ENCODE measurements around the gene TBC1D22A.

TBC1D22A gene

DNA sequence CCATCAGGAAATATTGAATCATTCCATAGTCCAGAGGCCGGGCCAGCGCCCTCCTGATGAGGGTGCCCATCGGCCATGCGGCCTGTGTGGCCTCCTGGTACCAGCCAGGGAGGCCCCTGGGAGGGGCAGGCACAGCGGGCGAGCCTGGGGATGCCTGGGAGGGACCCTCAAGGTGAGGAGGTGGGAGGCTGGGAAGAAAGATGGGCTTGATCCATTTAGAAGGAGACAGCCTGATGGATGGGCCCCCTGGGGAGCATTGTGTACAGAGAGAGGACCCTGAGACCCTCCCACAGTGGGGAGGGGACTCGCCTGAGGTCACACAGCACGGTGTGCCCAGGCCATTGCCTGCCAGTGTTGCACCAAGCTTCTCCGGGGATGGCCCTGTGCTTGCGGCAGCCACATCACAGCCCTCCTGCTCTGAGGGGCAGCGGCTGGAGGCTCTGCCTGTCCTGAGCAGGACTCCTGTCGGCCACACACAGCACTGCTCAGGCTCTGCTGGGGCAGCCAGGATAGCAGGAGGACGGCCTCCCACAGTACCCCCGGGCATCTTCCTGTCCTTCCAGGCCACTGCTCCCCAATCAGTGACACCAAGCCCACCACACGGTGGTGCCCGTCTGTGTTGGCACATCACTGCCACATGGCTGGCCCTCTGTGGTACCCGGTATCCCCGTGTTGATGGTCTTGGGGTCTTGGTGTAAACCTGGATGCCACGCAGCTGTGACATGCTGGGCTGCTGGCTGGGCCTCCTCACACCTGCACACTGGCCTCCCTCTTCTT is 290.0 kb downstream of the TBC1D22A start:
- no peaks in the 10 kb centered on the region for H3K27me3 ChIP-seq (ENCODE audit: low read depth, low read length)
- no peak overlapping the region for H2AFZ ChIP-seq (ENCODE audit: low read depth, low read length)
- H3K27ac ChIP-seq (ENCODE audit: low read length), result no peak overlapping the region
- H3K36me3 ChIP-seq (replicated peaks; ENCODE audit: low read depth, low read length), result peaks cover 26% of the 10 kb centered on the region
- TF ChIP-seq, protein P1, sequence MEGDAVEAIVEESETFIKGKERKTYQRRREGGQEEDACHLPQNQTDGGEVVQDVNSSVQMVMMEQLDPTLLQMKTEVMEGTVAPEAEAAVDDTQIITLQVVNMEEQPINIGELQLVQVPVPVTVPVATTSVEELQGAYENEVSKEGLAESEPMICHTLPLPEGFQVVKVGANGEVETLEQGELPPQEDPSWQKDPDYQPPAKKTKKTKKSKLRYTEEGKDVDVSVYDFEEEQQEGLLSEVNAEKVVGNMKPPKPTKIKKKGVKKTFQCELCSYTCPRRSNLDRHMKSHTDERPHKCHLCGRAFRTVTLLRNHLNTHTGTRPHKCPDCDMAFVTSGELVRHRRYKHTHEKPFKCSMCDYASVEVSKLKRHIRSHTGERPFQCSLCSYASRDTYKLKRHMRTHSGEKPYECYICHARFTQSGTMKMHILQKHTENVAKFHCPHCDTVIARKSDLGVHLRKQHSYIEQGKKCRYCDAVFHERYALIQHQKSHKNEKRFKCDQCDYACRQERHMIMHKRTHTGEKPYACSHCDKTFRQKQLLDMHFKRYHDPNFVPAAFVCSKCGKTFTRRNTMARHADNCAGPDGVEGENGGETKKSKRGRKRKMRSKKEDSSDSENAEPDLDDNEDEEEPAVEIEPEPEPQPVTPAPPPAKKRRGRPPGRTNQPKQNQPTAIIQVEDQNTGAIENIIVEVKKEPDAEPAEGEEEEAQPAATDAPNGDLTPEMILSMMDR (IDR thresholded peaks at IDR 0.05; ENCODE audit: low read depth, low read length), result no peak
- no peak for TF ChIP-seq EZH2phosphoT487 (IDR thresholded peaks at IDR 0.05; ENCODE audit: low read depth)
- no peaks in the 10 kb centered on the region for H3K9me3 ChIP-seq (ENCODE audit: insufficient read depth, low read length)
- H4K20me1 ChIP-seq (ENCODE audit: insufficient read depth, low read length), result peaks cover 78% of the 10 kb centered on the region
- H3K4me1 ChIP-seq (ENCODE audit: low read length), result peaks cover 35% of the 10 kb centered on the region
- peaks cover 25% of the 10 kb centered on the region for H3K79me2 ChIP-seq (ENCODE audit: low read length)
- H3K4me3 ChIP-seq (ENCODE audit: low read length), result no peak overlapping the region
- H3K4me2 ChIP-seq (ENCODE audit: low read length), result no peak overlapping the region
- no peak overlapping the region for H3K9ac ChIP-seq (ENCODE audit: low read length)

DNA sequence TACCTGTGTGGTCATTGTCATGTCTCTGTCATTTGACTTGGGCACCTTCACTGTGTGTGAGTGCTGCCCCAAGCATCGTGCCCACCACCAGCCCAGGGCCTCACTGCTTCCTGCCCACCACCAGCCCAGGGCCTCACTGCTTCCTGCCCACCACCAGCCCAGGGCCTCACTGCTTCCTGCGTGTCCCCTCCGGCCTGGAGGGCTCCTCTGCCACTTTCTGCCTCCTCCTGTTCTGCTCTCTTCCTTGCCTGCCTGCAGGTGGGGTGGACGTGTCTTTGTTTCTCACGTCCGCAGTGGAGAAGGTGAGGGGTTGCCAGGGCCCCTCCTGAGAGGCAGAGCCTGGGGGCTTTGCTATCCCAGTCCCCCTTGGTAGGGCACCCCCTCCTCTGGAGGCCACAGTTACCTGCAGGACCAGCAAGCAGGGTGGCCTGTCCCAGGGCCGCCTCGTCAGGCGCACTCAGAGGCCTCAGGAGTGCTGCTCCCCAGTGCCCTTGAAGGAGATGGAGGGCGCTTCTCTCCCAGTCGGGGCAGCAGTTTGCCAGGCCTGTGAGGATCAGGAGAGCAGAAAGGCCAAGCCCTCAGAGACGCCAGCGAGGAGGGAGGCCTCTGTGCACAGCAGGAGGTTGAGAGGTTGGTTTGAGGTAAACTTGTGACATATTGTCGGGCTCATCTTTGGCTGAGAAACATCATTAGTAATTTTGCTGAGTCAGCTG is 290.7 kb downstream of the TBC1D22A start:
- Histone ChIP-seq H3K9me3 (ENCODE audit: insufficient read depth, low read length) (no peaks in the 10 kb centered on the region), H3K27ac (ENCODE audit: low read length) (no peak overlapping the region), H3K4me1 (ENCODE audit: low read length) (peaks cover 35% of the 10 kb centered on the region), H4K20me1 (ENCODE audit: insufficient read depth, low read length) (peaks cover 78% of the 10 kb centered on the region), H3K4me3 (ENCODE audit: low read length) (no peak overlapping the region), H2AFZ (ENCODE audit: low read depth, low read length) (no peak overlapping the region), H3K79me2 (ENCODE audit: low read length) (peaks cover 20% of the 10 kb centered on the region), H3K27me3 (ENCODE audit: low read depth, low read length) (no peaks in the 10 kb centered on the region), H3K36me3 (replicated peaks; ENCODE audit: low read depth, low read length) (peaks cover 26% of the 10 kb centered on the region), H3K4me2 (ENCODE audit: low read length) (no peak overlapping the region), H3K9ac (ENCODE audit: low read length) (no peak overlapping the region)
- TF ChIP-seq, protein P1 (IDR thresholded peaks at IDR 0.05; ENCODE audit: low read depth, low read length), result no peak
- TF ChIP-seq EZH2phosphoT487 (IDR thresholded peaks at IDR 0.05; ENCODE audit: low read depth), result no peak

DNA sequence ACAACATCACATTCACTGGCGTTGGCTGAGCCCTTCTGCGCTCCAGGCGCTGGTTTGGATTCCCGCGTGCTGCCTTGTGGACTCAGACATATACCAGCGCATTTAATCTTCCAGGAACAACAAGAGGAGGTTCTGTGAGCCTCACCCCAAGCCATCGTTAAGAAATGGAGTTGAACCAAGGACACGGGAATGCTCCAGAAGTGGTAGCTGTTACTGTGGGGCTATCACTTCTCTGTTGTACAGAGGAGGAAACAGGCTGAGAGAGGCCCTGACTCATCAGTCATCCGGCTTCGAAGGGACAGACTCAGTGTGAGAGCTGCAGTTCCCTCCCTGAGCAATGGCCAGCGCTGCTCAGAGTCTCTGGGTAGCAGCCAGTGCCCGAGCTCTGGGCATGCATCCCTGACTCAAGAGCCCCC is 291.3 kb downstream of the TBC1D22A start:
- H4K20me1 ChIP-seq (ENCODE audit: insufficient read depth, low read length), result peaks cover 79% of the 10 kb centered on the region
- H3K4me2 ChIP-seq (ENCODE audit: low read length), result no peak overlapping the region
- peaks cover 26% of the 10 kb centered on the region for H3K36me3 ChIP-seq (replicated peaks; ENCODE audit: low read depth, low read length)

More for the DNA sequence above, 291.3 kb downstream of the TBC1D22A start:
- H3K4me1 ChIP-seq (ENCODE audit: low read length), result peaks cover 35% of the 10 kb centered on the region
- no peak overlapping the region for H3K4me3 ChIP-seq (ENCODE audit: low read length)
- no peaks in the 10 kb centered on the region for H3K27me3 ChIP-seq (ENCODE audit: low read depth, low read length)
- no peak overlapping the region for H3K27ac ChIP-seq (ENCODE audit: low read length)
- no peak overlapping the region for H2AFZ ChIP-seq (ENCODE audit: low read depth, low read length)
- H3K9ac ChIP-seq (ENCODE audit: low read length), result no peak overlapping the region
- TF ChIP-seq EZH2phosphoT487 (IDR thresholded peaks at IDR 0.05; ENCODE audit: low read depth), result no peak
- TF ChIP-seq, protein P1 (IDR thresholded peaks at IDR 0.05; ENCODE audit: low read depth, low read length), result no peak
- H3K79me2 ChIP-seq (ENCODE audit: low read length), result peaks cover 19% of the 10 kb centered on the region
- H3K9me3 ChIP-seq (ENCODE audit: insufficient read depth, low read length), result no peaks in the 10 kb centered on the region

All from OCI-LY3 (cell line).